ENCODE measurements around the gene RBM33. TPM values are rescaled to one million over a fixed set of nuclear protein-coding genes. Genes with fewer than 3 reads are reported as not detected.

RBM33 gene
- total and polyA plus RNA-seq, 10 donors: 9.7 to 109 (median 90.0) TPM

- DNase-seq: no peak
- no peak for TF ChIP-seq POLR2AphosphoS5 (IDR thresholded peaks at IDR 0.05)
- TF ChIP-seq CTCF (IDR thresholded peaks at IDR 0.05 in 8 of 11, conservative IDR thresholded peaks at IDR 0.05 in 3 of 11): no peak
- TF ChIP-seq POLR2A (IDR thresholded peaks at IDR 0.05): no peak
- Histone ChIP-seq H3K4me3 (no peak overlapping the region), H3K9me3 (peaks cover 0 to 37% (median 14%) of the 10 kb centered on the region in 8 donors), H3K36me3 (peaks cover 0 to 23% (median 11%) of the 10 kb centered on the region in 6 donors), H3K27me3 (replicated peaks in 1 of 7) (no peaks in the 10 kb centered on the region), H3K27ac (no peak overlapping the region), H3K4me1 (peaks cover 3 to 14% (median 8%) of the 10 kb centered on the region in 6 donors)
- intact Hi-C loops (cut with DNase I; ENCODE audit: low total_unique reads): no loop called here
- WGBS, 5 donors: 97 to 100% (median 100%) methylated on average over 1 of the region's 1 CpG
Observed at GRCh38 chr7:155639958-155640520, 4.4 kb upstream of the RBM33 start.

DNA sequence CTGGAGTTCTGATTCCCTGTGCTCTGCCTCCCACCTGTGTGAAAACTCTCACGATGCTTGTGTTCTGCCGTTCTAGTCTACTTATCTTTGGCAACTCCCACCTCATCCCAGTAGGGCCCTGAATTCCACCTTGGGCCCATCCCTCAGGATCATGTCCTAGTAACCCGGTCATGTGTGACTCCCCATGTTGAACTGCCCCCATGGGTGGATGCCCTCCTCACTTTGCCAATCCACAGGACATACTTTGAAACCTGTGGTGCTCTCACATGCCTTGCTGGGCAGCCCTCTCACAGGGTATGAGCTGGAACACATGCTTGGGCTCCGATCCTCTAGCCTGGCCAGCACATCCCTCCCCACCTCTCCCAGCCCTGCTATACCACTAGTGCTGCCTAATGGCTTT, 3.8 kb upstream of the RBM33 start:
- Histone ChIP-seq H3K9me3 (peaks cover 0 to 37% (median 14%) of the 10 kb centered on the region in 8 donors), H3K27ac (no peak overlapping the region), H3K27me3 (replicated peaks in 1 of 7) (no peaks in the 10 kb centered on the region), H3K36me3 (peaks cover 0 to 23% (median 11%) of the 10 kb centered on the region in 6 donors), H3K4me1 (peaks cover 5 to 20% (median 13%) of the 10 kb centered on the region in 6 donors), H3K4me3 (no peak overlapping the region)
- intact Hi-C loops (cut with DNase I; ENCODE audit: low total_unique reads): no loop called here
- no peak for DNase-seq
- TF ChIP-seq POLR2A (IDR thresholded peaks at IDR 0.05) (no peak), POLR2AphosphoS5 (IDR thresholded peaks at IDR 0.05) (no peak), CTCF (IDR thresholded peaks at IDR 0.05 in 8 of 11, conservative IDR thresholded peaks at IDR 0.05 in 3 of 11) (no peak)
- 96 to 99% (median 98%) methylated on average over 4 of the region's 4 CpGs for WGBS, 5 donors

DNA sequence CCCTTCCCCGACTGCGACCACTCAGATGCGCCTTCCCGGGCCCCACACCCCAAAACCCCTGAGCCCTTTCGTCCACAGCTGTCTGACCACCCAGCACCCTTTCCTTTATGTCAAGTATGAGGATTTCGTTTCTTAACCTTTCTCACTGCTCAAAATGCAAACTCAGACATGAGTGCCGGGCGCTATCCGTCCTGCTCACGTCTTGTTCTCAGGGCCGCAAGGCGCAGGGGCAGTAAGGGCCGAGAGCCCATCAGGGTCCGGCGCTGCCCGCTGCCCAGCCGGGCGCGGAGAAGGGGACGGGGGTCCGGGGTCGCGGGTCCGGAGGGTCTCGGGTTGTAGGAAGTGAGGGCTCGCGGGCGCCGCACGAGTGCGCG, 670 bp upstream of the RBM33 start:
- TF ChIP-seq POLR2A (IDR thresholded peaks at IDR 0.05) (no peak), POLR2AphosphoS5 (IDR thresholded peaks at IDR 0.05) (peak in 1 of 3 donors; percentile 15), CTCF (IDR thresholded peaks at IDR 0.05 in 8 of 11, conservative IDR thresholded peaks at IDR 0.05 in 3 of 11) (no peak)
- no peaks in the 10 kb centered on the region for H3K27me3 ChIP-seq (replicated peaks in 1 of 7)
- WGBS, 5 donors: 0 to 2% (median 1%) methylated on average over 21 to 32 of the region's 32 CpGs
- H3K36me3 ChIP-seq: peaks cover 0 to 44% (median 24%) of the 10 kb centered on the region in 6 donors
- peak overlapping the region; percentile 61 to 95 (median 92) for H3K4me3 ChIP-seq
- peak; percentile 93 for DNase-seq
- peaks cover 14 to 46% (median 35%) of the 10 kb centered on the region in 6 donors for H3K4me1 ChIP-seq
- intact Hi-C loops (cut with DNase I; ENCODE audit: low total_unique reads): no loop called here
- peak overlapping the region; percentile 78 to 99 (median 98) for H3K27ac ChIP-seq
- peaks cover 0 to 13% (median 9%) of the 10 kb centered on the region in 8 donors for H3K9me3 ChIP-seq

GRCh38 chr7:155644971-155645509, 579 bp downstream of the RBM33 start:
- peak; percentile 83 for DNase-seq
- H3K36me3 ChIP-seq: peaks cover 0 to 56% (median 26%) of the 10 kb centered on the region in 6 donors
- H3K4me1 ChIP-seq: peaks cover 14 to 53% (median 39%) of the 10 kb centered on the region in 6 donors
- TF ChIP-seq POLR2A (IDR thresholded peaks at IDR 0.05): no peak
- TF ChIP-seq POLR2AphosphoS5 (IDR thresholded peaks at IDR 0.05): no peak
- TF ChIP-seq CTCF (IDR thresholded peaks at IDR 0.05 in 8 of 11, conservative IDR thresholded peaks at IDR 0.05 in 3 of 11): no peak
- intact Hi-C loops (cut with DNase I; ENCODE audit: low total_unique reads): no loop called here
- H3K4me3 ChIP-seq: peak overlapping the region; percentile 61 to 95 (median 92)
- peaks cover 0 to 22% (median 20%) of the 10 kb centered on the region in 8 donors for H3K9me3 ChIP-seq
- 0 to 2% (median 1%) methylated on average over 22 of the region's 22 CpGs for WGBS, 5 donors
- peak overlapping the region; percentile 78 to 99 (median 98) for H3K27ac ChIP-seq
- H3K27me3 ChIP-seq (replicated peaks in 1 of 7): no peaks in the 10 kb centered on the region
